Stimulated activated naive CD8-positive, alpha-beta T cell treated with anti-CD3 and anti-CD28 coated beads, Interleukin-15, Interleukin-2, amounts not matched to agents 100 ng/mL and 50 ng/mL, for 24 hours (primary cell): Measurements from ENCODE around the gene DDX49.
"Not testable (repeated sequence)": the region's sequence is repeated elsewhere in the genome, so short reads cannot be mapped to it uniquely, and the experiment has no call there.

ENCODE experiments used
- H3K27ac Mint-ChIP-seq: one replicate; pipeline ENCODE4 v1.8.0; 2021; ENCODE audit warnings: mild to moderate bottlenecking, mixed read lengths
- H3K27me3 Mint-ChIP-seq: one replicate; pipeline ENCODE4 v1.8.0; 2021; ENCODE audit warnings: mixed read lengths
- H3K36me3 Mint-ChIP-seq: one replicate; pipeline ENCODE4 v1.8.0; 2021; ENCODE audit warnings: low read depth, mixed read lengths
- H3K4me1 Mint-ChIP-seq: one replicate; pipeline ENCODE4 v1.8.0; 2021; ENCODE audit warnings: low read depth, mixed read lengths
- H3K4me3 Mint-ChIP-seq: one replicate; pipeline ENCODE4 v1.8.0; 2021; ENCODE audit warnings: mild to moderate bottlenecking, mixed read lengths
- H3K9me3 Mint-ChIP-seq: one replicate; pipeline ENCODE4 v1.8.0; 2021; ENCODE audit warnings: mixed read lengths

DDX49 gene

DNA sequence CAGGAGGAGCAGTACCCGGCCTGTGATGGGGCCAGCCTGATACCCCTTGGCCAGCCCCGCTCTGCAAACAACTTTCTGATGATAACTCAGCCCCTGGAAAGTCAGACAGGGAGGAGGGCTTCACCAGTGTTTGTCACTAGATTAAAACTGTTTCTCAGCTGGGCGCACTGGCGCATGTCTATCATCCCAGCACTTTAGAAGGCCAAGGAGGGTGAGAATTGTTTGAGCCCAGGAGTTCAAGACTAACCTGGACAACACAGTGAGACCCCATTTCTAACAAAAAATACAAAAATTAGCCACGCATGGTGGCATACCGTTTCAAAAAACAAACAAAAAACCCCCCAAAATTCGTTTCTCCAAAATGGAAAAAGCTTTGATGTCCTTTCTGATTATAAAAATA is 18.0 kb upstream of the DDX49 start:
- H3K36me3 Mint-ChIP-seq: peaks cover 7% of the 10 kb centered on the region
- H3K4me3 Mint-ChIP-seq: no peak overlapping the region
- H3K27ac Mint-ChIP-seq: no peak overlapping the region
- peaks cover 13% of the 10 kb centered on the region for H3K27me3 Mint-ChIP-seq
- H3K9me3 Mint-ChIP-seq: no peaks in the 10 kb centered on the region
- peaks cover 4% of the 10 kb centered on the region for H3K4me1 Mint-ChIP-seq

DNA sequence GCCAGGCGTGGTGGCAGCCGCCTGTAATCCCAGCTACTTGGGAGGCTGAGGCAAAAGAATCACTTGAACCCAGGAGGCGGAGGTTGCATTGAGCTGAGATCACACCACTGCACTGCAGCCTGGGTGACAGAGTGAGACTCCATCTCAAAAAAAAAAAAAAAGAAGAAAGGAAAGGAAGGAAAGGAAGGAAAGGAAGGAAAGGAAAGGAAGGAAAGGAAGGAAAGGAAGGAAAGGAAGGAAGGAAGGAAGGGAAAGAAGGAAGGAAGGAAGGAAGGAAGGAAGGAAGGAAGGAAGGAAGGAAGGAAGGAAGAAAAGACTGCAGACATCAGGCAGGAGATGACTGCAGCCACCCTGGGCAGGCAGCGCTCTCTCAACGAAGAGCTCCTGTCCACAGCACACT is 17.0 kb upstream of the DDX49 start:
- H3K36me3 Mint-ChIP-seq, H3K27me3 Mint-ChIP-seq, H3K9me3 Mint-ChIP-seq, H3K27ac Mint-ChIP-seq, H3K4me3 Mint-ChIP-seq, H3K4me1 Mint-ChIP-seq: not testable (repeated sequence)

DNA sequence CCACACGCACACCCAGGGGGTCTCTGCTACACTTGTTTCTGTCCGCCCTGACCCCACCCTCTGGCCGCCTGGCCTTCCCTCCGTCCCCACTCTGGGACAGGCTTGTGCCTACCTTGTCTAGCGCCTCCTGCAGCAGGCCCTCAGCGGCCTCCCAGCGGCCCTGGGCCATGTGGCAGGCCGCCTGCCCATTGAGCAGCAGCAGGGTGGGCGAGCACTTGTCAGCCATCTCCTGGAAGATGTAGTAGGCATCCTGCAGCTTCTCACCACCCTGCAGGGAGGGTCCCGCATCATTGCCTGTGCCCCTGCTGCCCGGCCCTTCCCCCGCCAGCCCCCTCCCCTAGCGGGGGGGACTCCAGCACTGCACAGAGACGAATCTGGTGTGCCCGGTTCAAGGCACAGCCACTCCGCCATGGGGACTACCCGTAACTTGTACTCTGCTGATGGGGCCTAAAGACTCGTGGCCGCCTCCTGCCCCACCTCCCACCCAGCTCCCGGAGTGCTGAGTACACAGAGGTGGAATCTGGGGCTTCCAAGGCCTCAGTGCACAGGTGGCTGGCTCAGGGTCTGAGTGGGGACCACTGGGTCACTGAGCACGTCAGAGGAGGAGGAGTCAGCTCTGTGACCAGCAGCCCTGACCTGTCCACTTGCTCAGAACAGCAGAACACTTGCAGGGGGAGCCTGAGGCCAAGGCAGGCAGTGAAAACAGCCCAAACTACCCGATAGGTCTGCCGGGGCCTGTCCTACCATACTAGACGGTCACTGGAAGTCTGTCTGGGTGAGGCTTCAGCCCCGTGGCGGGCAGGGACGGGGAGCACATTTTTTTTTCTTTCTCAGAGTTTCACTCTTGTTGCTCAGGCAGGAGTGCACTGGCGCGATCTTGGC is 16.1 kb upstream of the DDX49 start:
- H3K36me3 Mint-ChIP-seq: peaks cover 7% of the 10 kb centered on the region
- no peaks in the 10 kb centered on the region for H3K27me3 Mint-ChIP-seq
- no peaks in the 10 kb centered on the region for H3K4me1 Mint-ChIP-seq
- H3K27ac Mint-ChIP-seq: no peak overlapping the region
- no peak overlapping the region for H3K4me3 Mint-ChIP-seq
- no peaks in the 10 kb centered on the region for H3K9me3 Mint-ChIP-seq

DNA sequence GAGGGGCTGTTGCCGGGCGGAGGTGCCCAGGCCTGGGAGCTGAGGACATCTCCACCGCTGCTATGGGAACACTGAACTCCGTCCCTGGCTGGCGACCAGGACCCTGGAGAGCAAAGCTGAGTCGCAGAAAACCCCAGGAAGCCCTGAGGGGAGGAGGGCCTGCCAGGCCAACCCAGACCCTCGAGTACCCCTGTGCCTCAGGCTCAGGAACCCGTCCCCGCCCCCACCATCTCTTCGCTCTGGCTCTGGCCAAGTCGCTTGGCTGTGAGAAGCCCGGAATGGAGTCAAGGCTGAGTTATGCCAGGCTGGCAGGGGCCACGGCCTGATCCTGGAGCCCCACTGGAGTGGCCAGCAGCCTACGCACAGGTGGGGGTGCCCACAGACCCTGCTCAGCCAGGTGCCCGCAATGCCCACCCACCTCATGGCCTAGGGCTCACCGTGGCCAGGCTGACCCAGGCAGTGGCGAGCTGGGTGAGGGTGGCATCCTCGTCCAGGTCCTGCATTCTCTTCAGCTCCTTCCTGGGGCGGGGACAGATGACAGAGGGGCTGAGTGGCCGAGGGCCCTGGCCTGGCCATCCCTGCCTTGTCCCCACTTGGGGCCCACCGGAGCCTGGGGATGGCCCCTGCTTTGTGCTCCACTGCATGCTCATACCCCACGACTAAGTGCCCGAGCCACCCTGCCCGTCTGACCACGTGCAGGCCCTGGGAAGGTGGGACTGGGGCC is 15.0 kb upstream of the DDX49 start:
- H3K27ac Mint-ChIP-seq: no peak overlapping the region
- no peak overlapping the region for H3K4me3 Mint-ChIP-seq
- no peaks in the 10 kb centered on the region for H3K4me1 Mint-ChIP-seq
- no peaks in the 10 kb centered on the region for H3K27me3 Mint-ChIP-seq
- peaks cover 7% of the 10 kb centered on the region for H3K36me3 Mint-ChIP-seq
- no peaks in the 10 kb centered on the region for H3K9me3 Mint-ChIP-seq

DNA sequence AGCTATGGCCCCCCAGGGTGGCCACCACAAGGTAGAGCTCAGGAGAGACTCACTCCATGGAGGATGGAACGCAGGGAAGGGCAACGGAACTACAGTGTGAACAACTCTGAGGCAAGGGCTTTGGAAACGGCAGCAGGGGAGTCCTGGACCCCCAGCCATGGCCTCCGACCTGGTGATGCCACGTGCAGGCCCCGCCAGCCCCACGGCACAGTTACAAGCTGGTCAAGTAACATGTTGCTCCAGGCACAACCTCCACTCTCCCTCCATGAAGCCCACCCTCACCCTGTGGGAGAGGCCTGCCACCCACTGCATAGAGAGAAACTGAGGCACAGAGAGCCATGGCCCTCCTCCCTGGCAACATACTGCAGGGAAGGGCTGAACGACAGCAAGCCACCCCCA is 14.5 kb upstream of the DDX49 start:
- Mint-ChIP-seq H3K36me3 (peaks cover 11% of the 10 kb centered on the region), H3K4me3 (no peak overlapping the region), H3K4me1 (no peaks in the 10 kb centered on the region), H3K27ac (no peak overlapping the region), H3K9me3 (no peaks in the 10 kb centered on the region), H3K27me3 (no peaks in the 10 kb centered on the region)

DNA sequence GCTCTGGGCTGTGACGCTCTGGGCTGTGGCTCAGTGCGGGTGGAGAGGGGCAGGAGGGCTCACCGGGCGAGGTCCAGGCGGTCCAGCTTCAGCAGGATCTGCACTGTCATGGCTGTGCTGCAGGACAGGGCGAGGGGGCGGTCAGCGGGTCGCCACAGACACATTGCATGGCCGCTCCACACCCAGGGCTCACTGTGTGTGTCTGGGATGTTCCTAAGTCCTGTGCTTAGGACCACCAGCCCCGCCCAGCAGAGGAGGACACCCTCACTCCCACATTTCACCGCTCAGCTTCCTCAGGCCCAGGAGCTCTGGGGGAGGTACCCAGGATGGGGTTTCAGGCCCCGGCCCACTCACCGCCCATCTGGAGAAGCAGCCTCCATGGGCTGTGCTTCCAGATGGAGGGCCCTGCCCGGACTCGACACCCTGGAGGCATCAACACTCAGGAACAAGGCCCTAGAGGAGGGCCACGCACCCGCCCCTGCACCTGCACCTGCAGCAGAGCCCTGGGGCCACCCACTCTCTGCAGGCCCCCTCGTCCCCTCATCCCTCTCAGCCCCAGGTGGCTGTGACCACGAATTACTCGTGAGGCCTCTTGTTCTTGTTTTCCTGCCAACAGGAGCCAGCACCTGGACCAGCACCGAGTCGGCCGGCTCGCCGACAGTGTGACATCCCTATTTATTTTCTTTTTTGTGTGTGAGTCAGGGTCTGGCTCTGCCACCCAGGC is 13.8 kb upstream of the DDX49 start:
- Mint-ChIP-seq H3K4me3 (no peak overlapping the region), H3K9me3 (no peaks in the 10 kb centered on the region), H3K27ac (no peak overlapping the region), H3K36me3 (peaks cover 8% of the 10 kb centered on the region), H3K27me3 (no peaks in the 10 kb centered on the region), H3K4me1 (no peaks in the 10 kb centered on the region)

DNA sequence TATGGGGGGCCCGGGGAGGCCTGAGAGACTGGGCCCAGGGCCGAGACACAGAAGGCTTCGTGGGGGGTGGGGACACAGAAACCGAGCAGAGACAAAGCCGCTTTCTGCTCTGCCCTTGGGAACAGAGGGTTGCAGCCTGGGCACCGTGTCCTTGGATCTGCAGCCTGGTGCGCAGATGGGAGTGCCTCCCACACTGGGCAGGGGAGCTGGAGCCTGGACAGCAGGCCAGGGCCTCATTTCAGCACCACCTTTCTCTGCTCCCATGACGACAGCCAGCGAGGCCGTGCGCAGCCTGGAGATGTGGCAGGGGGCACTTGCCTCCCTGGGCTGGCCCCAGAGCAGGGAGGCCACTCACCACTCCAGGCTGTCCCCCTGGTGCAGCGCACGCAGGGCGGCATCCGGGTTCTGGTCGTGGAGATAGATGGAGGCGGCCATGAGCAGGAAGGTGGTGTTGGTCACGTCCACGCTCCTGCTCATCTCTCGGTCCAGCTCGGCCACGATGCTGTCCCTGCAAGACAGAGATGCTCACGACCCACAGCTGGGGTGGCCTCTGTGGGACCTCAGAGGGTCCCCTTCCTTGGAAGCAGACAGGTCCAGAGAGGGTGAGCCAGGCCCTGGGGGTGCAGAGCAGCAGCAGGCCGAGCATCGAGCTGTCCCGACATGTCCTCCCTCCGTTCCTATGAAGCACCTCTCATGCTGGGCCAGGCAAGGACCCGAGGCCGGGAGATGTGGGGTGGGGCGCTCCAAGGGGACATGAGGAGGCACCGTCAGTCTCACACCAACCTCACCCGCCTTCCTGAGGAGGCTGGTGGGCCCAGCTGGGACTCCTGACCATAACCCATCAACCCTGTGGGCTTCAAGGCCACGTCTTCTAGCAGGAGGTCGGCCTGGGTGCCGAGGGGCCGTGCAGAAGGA is 12.7 kb upstream of the DDX49 start:
- Mint-ChIP-seq H3K4me3 (no peak overlapping the region), H3K27ac (no peak overlapping the region), H3K9me3 (no peaks in the 10 kb centered on the region), H3K4me1 (no peaks in the 10 kb centered on the region), H3K27me3 (no peaks in the 10 kb centered on the region), H3K36me3 (peaks cover 4% of the 10 kb centered on the region)

DNA sequence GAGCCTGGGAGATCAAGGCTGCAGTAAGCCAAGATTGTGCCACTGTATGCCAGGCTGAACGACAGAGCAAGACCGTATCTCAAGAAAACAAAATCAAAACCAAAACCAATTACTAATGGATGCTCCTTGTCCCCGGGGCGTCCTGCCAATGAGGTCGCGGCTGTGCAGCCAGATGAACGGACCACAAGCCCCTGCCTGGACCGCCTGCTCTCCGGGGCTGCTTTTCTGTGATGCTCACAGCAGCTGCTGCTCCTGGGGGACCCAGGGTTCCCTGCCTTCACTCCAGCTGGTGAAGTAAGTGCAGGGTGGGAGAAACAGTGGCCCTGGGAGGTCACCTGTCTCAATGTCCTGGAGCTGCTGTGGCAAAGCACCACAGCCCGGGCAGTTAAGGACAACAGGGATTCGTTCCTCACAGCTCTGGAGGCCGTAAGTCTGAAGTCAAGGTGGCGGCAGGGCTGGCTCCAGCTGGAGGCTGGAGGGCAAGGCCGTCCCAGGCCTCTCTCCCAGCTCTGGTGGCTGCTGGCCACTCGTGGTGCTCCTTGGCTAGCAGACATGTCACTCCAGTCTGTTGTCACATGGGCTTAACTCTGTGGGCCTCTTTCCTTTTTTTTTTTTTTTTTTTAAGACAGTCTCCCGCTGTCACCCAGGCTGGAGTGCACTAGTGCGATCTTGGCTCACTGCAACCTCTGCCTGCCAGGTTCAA is 10.4 kb upstream of the DDX49 start:
- H3K9me3 Mint-ChIP-seq: no peaks in the 10 kb centered on the region
- H3K27me3 Mint-ChIP-seq: no peaks in the 10 kb centered on the region
- peaks cover 15% of the 10 kb centered on the region for H3K36me3 Mint-ChIP-seq
- H3K4me3 Mint-ChIP-seq: no peak overlapping the region
- H3K27ac Mint-ChIP-seq: no peak overlapping the region
- no peaks in the 10 kb centered on the region for H3K4me1 Mint-ChIP-seq

DNA sequence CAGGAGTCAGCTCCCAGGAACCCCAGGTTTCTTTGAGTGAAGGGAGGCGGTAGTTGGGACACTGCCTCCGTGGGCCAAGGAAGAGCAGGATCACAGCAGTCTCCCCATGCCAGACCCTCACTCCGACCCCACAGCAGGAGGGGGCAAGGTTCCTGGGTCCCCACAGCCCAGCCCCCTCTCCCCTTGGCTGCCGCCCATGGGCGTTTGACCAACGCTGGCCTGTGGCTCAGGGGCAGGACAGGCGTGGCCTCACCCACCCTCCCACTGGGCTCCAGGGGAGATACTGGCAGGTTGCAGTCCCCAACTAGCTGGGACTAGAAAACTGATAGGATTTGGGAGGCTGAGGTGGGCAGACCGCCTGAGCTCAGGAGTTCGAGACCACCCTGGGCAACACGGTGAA is 9.5 kb upstream of the DDX49 start:
- Mint-ChIP-seq H3K4me1 (peaks cover 2% of the 10 kb centered on the region), H3K9me3 (no peaks in the 10 kb centered on the region), H3K36me3 (peaks cover 15% of the 10 kb centered on the region), H3K27me3 (no peaks in the 10 kb centered on the region), H3K4me3 (no peak overlapping the region), H3K27ac (no peak overlapping the region)

DNA sequence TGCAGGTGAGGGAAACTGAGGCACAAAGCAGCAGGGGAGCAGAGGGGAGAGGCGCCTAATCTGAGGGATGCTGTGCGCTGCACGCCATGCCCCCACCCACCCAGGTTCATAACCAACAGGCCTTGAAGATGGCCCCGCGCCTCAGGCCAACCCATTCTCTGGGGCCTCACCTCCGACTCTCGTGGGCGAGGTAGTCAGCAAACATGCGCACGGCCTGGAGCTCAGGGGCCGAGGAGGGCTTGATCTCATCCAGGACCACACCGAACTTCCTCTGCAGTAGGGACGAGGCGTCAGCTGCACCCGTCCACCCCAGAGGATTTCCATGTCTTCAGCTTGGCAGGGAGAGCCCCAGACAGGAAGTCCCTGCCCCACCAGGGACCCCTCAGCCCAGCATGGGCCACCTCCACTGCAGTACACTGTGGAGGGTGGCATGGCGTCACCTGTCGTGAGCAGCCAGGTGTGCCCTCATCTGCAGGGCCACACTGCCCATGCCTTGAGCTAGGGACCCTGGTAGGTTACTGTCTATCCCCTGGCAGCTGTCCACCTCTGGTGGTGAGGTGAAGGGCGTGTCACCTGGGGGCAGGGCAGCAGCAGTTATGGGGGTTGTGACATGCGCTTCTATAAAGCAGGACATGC is 8.6 kb upstream of the DDX49 start:
- H3K4me1 Mint-ChIP-seq: peaks cover 9% of the 10 kb centered on the region
- no peaks in the 10 kb centered on the region for H3K27me3 Mint-ChIP-seq
- no peak overlapping the region for H3K27ac Mint-ChIP-seq
- H3K9me3 Mint-ChIP-seq: no peaks in the 10 kb centered on the region
- H3K4me3 Mint-ChIP-seq: no peak overlapping the region
- peaks cover 15% of the 10 kb centered on the region for H3K36me3 Mint-ChIP-seq

DNA sequence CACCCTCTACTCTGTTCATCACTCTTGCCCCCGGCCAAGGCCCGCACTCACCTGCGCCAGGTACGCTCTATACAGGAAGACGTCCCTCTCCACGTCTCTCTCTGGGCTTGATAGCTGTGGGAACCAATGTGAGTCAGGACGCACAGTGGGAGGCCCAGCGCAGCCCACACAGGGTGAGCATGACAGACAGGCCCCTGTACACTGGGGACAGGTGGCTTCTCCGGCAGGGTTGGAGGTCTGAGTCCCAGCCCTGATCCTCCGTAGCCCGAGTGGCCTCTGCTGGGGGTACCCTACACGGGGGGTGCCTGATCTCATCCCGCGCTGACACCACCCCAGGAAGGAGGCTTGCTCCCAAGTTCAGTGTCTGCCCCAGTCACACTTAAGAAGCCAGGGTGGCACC is 6.6 kb upstream of the DDX49 start:
- Mint-ChIP-seq H3K4me1 (peaks cover 26% of the 10 kb centered on the region), H3K27ac (no peak overlapping the region), H3K4me3 (no peak overlapping the region), H3K9me3 (no peaks in the 10 kb centered on the region), H3K36me3 (peaks cover 20% of the 10 kb centered on the region), H3K27me3 (no peaks in the 10 kb centered on the region)

DNA sequence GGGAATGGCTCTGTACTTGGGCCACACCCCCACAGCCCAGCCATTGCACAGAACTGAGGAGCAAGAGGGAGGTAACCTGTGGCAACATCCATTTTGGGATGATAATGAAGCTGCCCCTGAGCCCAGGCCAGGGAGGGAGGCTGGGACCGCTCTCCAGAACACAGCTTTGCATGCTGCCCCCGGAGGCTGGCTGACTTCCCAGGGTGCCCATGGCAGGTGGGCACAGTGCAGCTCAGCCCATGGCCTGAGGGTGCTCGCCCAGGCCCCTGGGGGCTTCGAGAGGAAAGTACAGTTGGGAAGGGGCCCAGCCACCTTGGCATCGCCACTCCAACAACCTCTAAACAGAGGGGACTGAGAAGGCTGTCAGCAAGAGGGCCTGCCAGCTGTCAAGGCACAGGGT is 6.0 kb upstream of the DDX49 start:
- Mint-ChIP-seq H3K27me3 (no peaks in the 10 kb centered on the region), H3K27ac (no peak overlapping the region), H3K36me3 (peaks cover 20% of the 10 kb centered on the region), H3K9me3 (no peaks in the 10 kb centered on the region), H3K4me3 (no peak overlapping the region), H3K4me1 (peaks cover 30% of the 10 kb centered on the region)

DNA sequence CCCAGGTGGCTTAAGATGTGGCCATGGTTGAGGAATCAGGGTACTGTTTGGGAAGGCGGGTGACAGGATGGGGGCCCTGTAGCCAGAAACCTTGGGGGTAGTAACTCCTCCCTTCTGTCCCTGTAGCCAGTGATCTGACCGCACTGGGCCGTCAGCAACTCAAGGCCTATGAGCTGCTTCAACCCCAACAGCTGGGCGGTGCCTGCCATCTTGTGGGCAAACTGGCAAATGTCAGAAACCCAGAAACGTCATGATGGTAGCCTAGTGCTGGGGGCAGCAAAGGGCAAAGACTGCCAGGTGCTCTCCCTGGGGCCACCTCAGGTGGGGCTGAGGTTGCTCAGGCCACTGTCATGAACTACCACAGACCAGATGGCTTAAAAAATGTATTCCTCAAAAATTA is 3.9 kb upstream of the DDX49 start:
- H3K4me1 Mint-ChIP-seq: peaks cover 49% of the 10 kb centered on the region
- H3K27me3 Mint-ChIP-seq: no peaks in the 10 kb centered on the region
- peaks cover 22% of the 10 kb centered on the region for H3K36me3 Mint-ChIP-seq
- no peak overlapping the region for H3K27ac Mint-ChIP-seq
- no peaks in the 10 kb centered on the region for H3K9me3 Mint-ChIP-seq
- H3K4me3 Mint-ChIP-seq: peak overlapping the region; percentile 17
